ENCODE measurements around the gene CERCAM. TPM values are rescaled to one million over a fixed set of nuclear protein-coding genes. Genes with fewer than 3 reads are reported as not detected.

CERCAM gene
- 12.2 and 19.8 TPM in 2 replicates for total RNA-seq (2014; rRNA removed; shearing (Covaris generic); ENCODE audit: low replicate concordance)

DNA sequence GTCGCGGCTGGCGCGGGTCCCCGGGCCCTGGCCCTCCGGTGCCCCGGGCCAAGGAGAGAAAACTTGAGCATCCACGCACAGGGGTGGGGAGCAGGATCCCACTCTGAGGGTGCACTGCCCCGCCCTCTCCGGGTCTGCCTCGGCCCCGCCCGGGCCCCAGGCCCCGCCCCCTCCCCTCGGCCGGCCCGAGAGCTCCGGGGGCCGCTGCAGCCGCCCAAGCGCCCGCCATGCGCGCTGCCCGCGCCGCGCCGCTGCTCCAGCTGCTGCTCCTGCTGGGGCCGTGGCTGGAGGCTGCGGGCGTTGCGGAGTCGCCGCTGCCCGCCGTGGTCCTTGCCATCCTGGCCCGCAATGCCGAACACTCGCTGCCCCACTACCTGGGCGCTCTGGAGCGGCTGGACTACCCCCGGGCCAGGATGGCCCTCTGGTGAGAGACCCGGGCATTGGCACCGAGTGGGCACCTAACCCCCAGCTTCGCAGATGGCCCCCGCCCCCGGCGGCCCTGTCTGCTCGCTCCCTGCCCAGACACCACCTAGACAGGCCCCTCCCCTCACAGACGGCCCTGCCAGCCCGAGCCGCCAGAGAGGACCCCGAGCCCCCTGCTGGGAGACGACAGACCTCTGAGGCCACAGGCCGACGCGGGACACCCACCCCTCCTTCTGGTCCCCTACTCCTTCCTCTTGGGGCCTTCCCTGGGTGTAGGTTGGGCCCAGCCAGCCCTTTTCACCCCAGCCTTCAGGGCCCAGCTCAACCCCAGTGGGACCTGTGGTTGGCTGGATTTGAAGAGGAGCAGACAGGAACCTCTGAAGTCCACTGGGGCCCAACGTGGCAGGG, at the start of gene CERCAM:
TSS of gene CERCAM (plus strand) at position 207 of the 831 bp plus-strand sequence. CDS start at position 228, 21 bp downstream.
- no peaks in the 10 kb centered on the region for H3K27me3 ChIP-seq (ENCODE audit: low read length)
- H3K27ac ChIP-seq (ENCODE audit: low read length): peak within 1 kb of the TSS; percentile 25; the same call in 1 of the 2 replicates
- H3K36me3 ChIP-seq (ENCODE audit: insufficient read depth, low read length): no peaks in the 10 kb centered on the region
- peak; percentile 88 for DNase-seq
- peak within 1 kb of the TSS; percentile 75 for H3K4me3 ChIP-seq (ENCODE audit: low read length)
- peak within 1 kb of the TSS; percentile 74 for H3K9ac ChIP-seq (ENCODE audit: low read length)
- H3K4me2 ChIP-seq (ENCODE audit: low read depth, low read length, poor library complexity, severe bottlenecking): peak within 1 kb of the TSS; percentile 79
- no peaks in the 10 kb centered on the region for H3K9me2 ChIP-seq (replicated peaks; ENCODE audit: insufficient read depth, low read length)
- H3K9me3 ChIP-seq (ENCODE audit: low read length): no peaks in the 10 kb centered on the region
- peak within 1 kb of the TSS; percentile 88 for H2AFZ ChIP-seq (ENCODE audit: low read length)
- H3K4me1 ChIP-seq (ENCODE audit: low read length): peaks cover 28% of the 10 kb centered on the region
- no peaks in the 10 kb centered on the region for H3K79me2 ChIP-seq (ENCODE audit: low read length)
- H4K20me1 ChIP-seq (ENCODE audit: insufficient read depth, low read depth, low read length): 0 out of 2 replicates have a peak, but pooled peaks cover 4% of the 10 kb centered on the region

- H3K4me1 ChIP-seq (ENCODE audit: low read length): peaks cover 14% of the 10 kb centered on the region
- DNase-seq: no peak
- H3K4me3 ChIP-seq (ENCODE audit: low read length): peak overlapping the region; percentile 75
- peaks cover 9% of the 10 kb centered on the region; the same call in 1 of the 2 replicates for H3K36me3 ChIP-seq (ENCODE audit: insufficient read depth, low read length)
- peak overlapping the region; percentile 78 for H3K9ac ChIP-seq (ENCODE audit: low read length)
- peaks cover 50% of the 10 kb centered on the region for H3K79me2 ChIP-seq (ENCODE audit: low read length)
- H3K27me3 ChIP-seq (ENCODE audit: low read length): no peaks in the 10 kb centered on the region
- peak overlapping the region; percentile 66; the same call in 1 of the 2 replicates for H2AFZ ChIP-seq (ENCODE audit: low read length)
- H3K9me3 ChIP-seq (ENCODE audit: low read length): no peaks in the 10 kb centered on the region
- peak overlapping the region; percentile 29; the same call in 1 of the 2 replicates for H3K27ac ChIP-seq (ENCODE audit: low read length)
- H4K20me1 ChIP-seq (ENCODE audit: insufficient read depth, low read depth, low read length): peaks cover 3% of the 10 kb centered on the region; the same call in 1 of the 2 replicates
- peak overlapping the region; percentile 87 for H3K4me2 ChIP-seq (ENCODE audit: low read depth, low read length, poor library complexity, severe bottlenecking)
- H3K9me2 ChIP-seq (replicated peaks; ENCODE audit: insufficient read depth, low read length): no peaks in the 10 kb centered on the region
These were observed 49.0 kb upstream of the CERCAM start for GRCh38 chr9:128371630-128372117.

- peaks cover 9% of the 10 kb centered on the region; the same call in 1 of the 2 replicates for H3K36me3 ChIP-seq (ENCODE audit: insufficient read depth, low read length)
- H3K27ac ChIP-seq (ENCODE audit: low read length): no peak overlapping the region; the same call in 1 of the 2 replicates
- H3K4me1 ChIP-seq (ENCODE audit: low read length): peaks cover 14% of the 10 kb centered on the region
- peak overlapping the region; percentile 87 for H3K4me2 ChIP-seq (ENCODE audit: low read depth, low read length, poor library complexity, severe bottlenecking)
- DNase-seq: peak; percentile 62
- H3K4me3 ChIP-seq (ENCODE audit: low read length): peak overlapping the region; percentile 75
- H3K27me3 ChIP-seq (ENCODE audit: low read length): no peaks in the 10 kb centered on the region
- no peak overlapping the region for H2AFZ ChIP-seq (ENCODE audit: low read length)
- H3K9me3 ChIP-seq (ENCODE audit: low read length): no peaks in the 10 kb centered on the region
- H3K79me2 ChIP-seq (ENCODE audit: low read length): peaks cover 55% of the 10 kb centered on the region
- H3K9me2 ChIP-seq (replicated peaks; ENCODE audit: insufficient read depth, low read length): no peaks in the 10 kb centered on the region
- H3K9ac ChIP-seq (ENCODE audit: low read length): peak overlapping the region; percentile 78
- peaks cover 3% of the 10 kb centered on the region; the same call in 1 of the 2 replicates for H4K20me1 ChIP-seq (ENCODE audit: insufficient read depth, low read depth, low read length)
These were observed 48.4 kb upstream of the CERCAM start for GRCh38 chr9:128372188-128372641.

GRCh38 chr9:128372784-128373183, 47.9 kb upstream of the CERCAM start:
- peaks cover 56% of the 10 kb centered on the region for H3K79me2 ChIP-seq (ENCODE audit: low read length)
- no peaks in the 10 kb centered on the region for H3K9me2 ChIP-seq (replicated peaks; ENCODE audit: insufficient read depth, low read length)
- peaks cover 14% of the 10 kb centered on the region for H3K4me1 ChIP-seq (ENCODE audit: low read length)
- H3K36me3 ChIP-seq (ENCODE audit: insufficient read depth, low read length): peaks cover 9% of the 10 kb centered on the region; the same call in 1 of the 2 replicates
- H3K4me2 ChIP-seq (ENCODE audit: low read depth, low read length, poor library complexity, severe bottlenecking): peak overlapping the region; percentile 87
- H3K27ac ChIP-seq (ENCODE audit: low read length): no peak overlapping the region
- H3K9me3 ChIP-seq (ENCODE audit: low read length): no peaks in the 10 kb centered on the region
- peaks cover 3% of the 10 kb centered on the region; the same call in 1 of the 2 replicates for H4K20me1 ChIP-seq (ENCODE audit: insufficient read depth, low read depth, low read length)
- H2AFZ ChIP-seq (ENCODE audit: low read length): no peak overlapping the region
- H3K4me3 ChIP-seq (ENCODE audit: low read length): peak overlapping the region; percentile 75
- H3K27me3 ChIP-seq (ENCODE audit: low read length): no peaks in the 10 kb centered on the region
- peak overlapping the region; percentile 78 for H3K9ac ChIP-seq (ENCODE audit: low read length)
- no peak for DNase-seq

DNA sequence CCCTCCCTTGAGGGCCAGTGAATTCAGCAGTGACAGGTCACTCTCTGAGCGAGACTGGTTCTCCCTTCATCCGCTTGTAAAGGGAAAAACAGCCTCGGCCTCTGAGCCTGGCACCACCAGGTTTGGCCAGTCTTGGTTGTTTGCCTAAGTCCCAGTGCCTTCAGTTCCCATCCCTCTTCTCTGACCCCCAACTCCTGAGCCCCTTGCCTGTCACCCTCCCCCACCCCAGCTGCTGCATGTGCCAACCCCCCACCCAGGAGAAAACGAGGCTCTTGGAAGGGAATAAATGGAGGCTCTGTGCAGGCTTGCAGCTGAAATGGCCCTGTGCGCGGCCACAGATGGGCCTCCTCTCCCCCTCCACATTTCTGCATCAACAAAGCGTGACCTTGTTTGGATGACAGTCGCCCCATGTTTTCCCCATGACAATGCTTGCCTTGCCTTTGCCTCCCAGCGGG, 46.4 kb upstream of the CERCAM start:
- Histone ChIP-seq H3K9ac (ENCODE audit: low read length) (no peak overlapping the region), H3K9me2 (replicated peaks; ENCODE audit: insufficient read depth, low read length) (no peaks in the 10 kb centered on the region), H2AFZ (ENCODE audit: low read length) (no peak overlapping the region), H3K27ac (ENCODE audit: low read length) (no peak overlapping the region), H4K20me1 (ENCODE audit: insufficient read depth, low read depth, low read length) (peaks cover 3% of the 10 kb centered on the region; the same call in 1 of the 2 replicates), H3K36me3 (ENCODE audit: insufficient read depth, low read length) (peaks cover 9% of the 10 kb centered on the region; the same call in 1 of the 2 replicates), H3K4me2 (ENCODE audit: low read depth, low read length, poor library complexity, severe bottlenecking) (no peak overlapping the region), H3K79me2 (ENCODE audit: low read length) (peaks cover 57% of the 10 kb centered on the region), H3K4me1 (ENCODE audit: low read length) (peaks cover 14% of the 10 kb centered on the region), H3K4me3 (ENCODE audit: low read length) (no peak overlapping the region), H3K27me3 (ENCODE audit: low read length) (no peaks in the 10 kb centered on the region), H3K9me3 (ENCODE audit: low read length) (no peaks in the 10 kb centered on the region)
- no peak for DNase-seq

DNA sequence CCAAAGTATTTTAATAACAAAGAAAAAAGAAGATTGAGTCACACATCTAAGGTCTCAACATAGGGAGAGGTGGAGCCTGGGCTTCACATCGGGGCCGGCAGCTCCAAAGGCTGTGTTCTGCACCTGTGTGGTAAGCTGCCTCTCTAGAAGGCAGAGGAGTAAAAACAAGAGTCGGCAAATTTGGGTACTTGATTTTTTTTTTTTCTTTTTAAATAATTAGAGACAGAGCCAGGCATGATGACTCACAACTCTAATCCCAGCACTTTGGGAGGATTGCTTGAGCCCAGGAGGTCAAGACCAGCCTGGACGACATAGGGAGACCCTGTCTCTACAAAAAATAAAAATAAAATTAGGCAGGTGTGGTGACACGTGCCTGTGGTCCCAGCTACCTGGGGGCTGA, 44.8 kb upstream of the CERCAM start:
- Histone ChIP-seq H3K4me1 (ENCODE audit: low read length) (peaks cover 8% of the 10 kb centered on the region), H3K9me3 (ENCODE audit: low read length) (no peaks in the 10 kb centered on the region), H3K27me3 (ENCODE audit: low read length) (no peaks in the 10 kb centered on the region), H3K79me2 (ENCODE audit: low read length) (peaks cover 57% of the 10 kb centered on the region), H3K27ac (ENCODE audit: low read length) (no peak overlapping the region), H3K4me2 (ENCODE audit: low read depth, low read length, poor library complexity, severe bottlenecking) (no peak overlapping the region), H3K9ac (ENCODE audit: low read length) (no peak overlapping the region), H4K20me1 (ENCODE audit: insufficient read depth, low read depth, low read length) (peaks cover 3% of the 10 kb centered on the region; the same call in 1 of the 2 replicates), H3K9me2 (replicated peaks; ENCODE audit: insufficient read depth, low read length) (no peaks in the 10 kb centered on the region), H2AFZ (ENCODE audit: low read length) (no peak overlapping the region), H3K4me3 (ENCODE audit: low read length) (no peak overlapping the region), H3K36me3 (ENCODE audit: insufficient read depth, low read length) (peaks cover 9% of the 10 kb centered on the region; the same call in 1 of the 2 replicates)
- DNase-seq: no peak

DNA sequence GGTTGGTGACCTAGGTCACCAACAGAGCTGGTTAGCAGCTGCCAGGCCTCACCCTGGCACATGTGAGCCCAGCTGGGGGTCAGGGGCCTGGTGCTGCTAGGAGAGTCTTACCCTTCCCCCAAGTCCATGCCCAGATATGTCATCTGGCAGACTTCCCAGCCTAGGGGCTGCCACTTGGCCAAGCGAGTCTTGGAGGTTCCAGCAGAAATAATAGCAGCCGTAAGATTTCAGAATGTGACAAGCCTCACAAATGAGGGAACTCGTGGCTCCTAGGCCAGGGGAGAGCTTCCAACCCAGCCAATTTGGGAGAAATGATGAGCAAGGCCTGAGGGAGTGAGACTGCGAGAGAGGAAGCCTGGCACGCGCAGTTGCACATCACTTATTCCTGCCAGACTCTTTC, 38.4 kb upstream of the CERCAM start:
- Histone ChIP-seq H2AFZ (ENCODE audit: low read length) (no peak overlapping the region), H3K36me3 (ENCODE audit: insufficient read depth, low read length) (no peaks in the 10 kb centered on the region; the same call in 1 of the 2 replicates), H3K4me1 (ENCODE audit: low read length) (peaks cover 5% of the 10 kb centered on the region), H3K27me3 (ENCODE audit: low read length) (no peaks in the 10 kb centered on the region), H4K20me1 (ENCODE audit: insufficient read depth, low read depth, low read length) (peaks cover 8% of the 10 kb centered on the region; the same call in 1 of the 2 replicates), H3K9ac (ENCODE audit: low read length) (no peak overlapping the region), H3K9me3 (ENCODE audit: low read length) (no peaks in the 10 kb centered on the region), H3K79me2 (ENCODE audit: low read length) (peaks cover 5% of the 10 kb centered on the region; the same call in 1 of the 2 replicates), H3K4me2 (ENCODE audit: low read depth, low read length, poor library complexity, severe bottlenecking) (no peak overlapping the region), H3K9me2 (replicated peaks; ENCODE audit: insufficient read depth, low read length) (no peaks in the 10 kb centered on the region), H3K27ac (ENCODE audit: low read length) (no peak overlapping the region), H3K4me3 (ENCODE audit: low read length) (no peak overlapping the region)
- DNase-seq: no peak

Measured in Karpas-422 (cell line).